ENCODE data around the gene LFNG.

LFNG gene

GRCh38 chr7:2482725-2483451 lies 36.7 kb upstream of the LFNG start:
- no peak for DNase-seq (ENCODE audit: low read depth in 2 of 2, low spot score in 1 of 2)

GRCh38 chr7:2483494-2483893 lies 36.1 kb upstream of the LFNG start:
- no peak for DNase-seq (ENCODE audit: low read depth in 2 of 2, low spot score in 1 of 2)

DNA sequence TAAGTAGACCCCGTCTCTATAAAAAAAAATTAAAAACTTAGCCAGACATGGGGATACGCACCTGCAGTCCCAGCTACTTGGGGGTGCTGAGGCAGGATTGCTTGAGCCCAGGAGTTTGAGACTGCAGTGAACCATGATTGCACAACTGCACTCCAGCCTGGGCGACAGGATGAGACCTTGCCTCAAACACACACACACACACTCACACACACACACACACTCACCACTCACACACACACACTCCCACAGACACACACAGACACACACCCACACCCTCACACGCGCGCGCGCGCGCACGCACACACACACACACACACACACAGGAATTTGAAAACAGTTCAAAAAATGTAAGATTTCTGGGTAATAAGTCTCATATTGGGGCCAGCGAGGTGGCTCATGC lies 34.7 kb upstream of the LFNG start:
- DNase-seq (ENCODE audit: low read depth in 2 of 2, low spot score in 1 of 2): no peak

DNA sequence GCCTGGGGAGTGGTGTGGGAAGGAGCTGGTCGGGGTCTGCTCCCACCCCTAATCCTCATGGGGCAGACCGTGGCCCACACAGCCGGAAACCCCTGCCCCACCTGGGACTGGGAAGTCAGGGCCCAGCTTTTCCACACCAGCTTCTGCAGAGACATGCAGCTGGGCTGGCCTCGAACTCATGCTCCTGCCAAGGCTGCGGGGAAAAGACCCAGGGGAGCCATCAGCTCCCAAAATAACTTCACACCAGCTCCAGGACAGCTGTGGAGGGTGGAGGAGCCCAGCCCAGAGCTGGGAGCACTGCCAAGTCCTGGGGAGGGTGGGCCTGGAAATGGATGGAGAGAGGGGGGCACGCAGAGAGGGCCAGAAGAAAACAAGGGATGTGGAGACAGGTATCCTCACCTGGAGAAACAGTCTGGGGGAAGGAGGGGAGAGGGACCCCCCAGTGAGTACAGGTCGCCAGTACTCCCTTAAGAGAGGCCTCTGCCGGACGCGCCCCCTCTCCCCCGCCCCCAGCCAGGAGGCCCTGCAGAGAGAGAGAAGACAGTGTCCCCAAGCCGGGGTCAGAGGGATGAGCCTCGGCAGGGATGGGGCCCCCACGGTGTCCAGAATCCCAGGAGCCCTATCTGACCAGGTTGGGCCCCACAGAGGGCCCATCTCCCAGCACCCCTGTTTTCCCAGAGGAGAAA lies 31.8 kb upstream of the LFNG start:
- DNase-seq (ENCODE audit: low read depth in 2 of 2, low spot score in 1 of 2): no peak

DNA sequence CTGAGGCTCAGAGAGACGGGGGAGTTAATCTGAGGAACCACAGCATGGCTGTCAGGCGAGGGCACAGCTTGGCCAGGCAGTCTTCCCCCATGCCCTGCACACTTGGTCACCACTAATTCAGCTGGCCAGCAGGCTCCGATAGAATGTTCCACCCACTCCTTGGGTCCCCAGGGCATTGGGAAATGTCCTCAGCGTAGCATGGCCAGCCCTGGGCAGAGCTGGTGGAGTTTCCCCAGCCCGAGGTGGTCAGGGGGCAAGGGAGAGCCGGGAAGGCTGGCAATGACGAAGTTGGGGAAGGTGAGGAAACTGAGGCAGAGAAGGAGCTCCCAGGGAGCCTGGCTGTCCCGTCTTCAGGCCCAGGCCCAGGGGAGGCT lies 31.3 kb upstream of the LFNG start:
- DNase-seq (ENCODE audit: low read depth in 2 of 2, low spot score in 1 of 2): no peak

DNA sequence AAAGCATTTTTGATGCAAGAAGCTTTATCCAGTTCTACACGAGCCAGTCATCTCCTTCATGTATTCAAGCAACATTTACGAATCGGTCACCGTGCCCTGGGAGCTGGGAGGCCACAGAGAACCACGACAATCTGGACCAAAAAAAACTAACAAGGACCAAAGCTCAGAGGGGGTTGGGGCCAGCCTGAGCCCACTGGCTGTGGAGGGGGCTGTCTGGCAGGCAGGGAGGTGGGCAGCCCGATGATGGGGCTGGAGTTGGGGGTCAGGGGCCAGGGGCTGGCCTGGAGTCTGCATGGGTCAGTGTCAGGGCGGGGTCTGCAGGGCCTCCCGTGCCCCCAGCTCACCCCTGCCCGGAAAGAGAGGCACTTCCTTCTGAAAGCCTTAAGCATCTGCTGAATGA lies 30.9 kb upstream of the LFNG start:
- no peak for DNase-seq (ENCODE audit: low read depth in 2 of 2, low spot score in 1 of 2)

GRCh38 chr7:2490181-2490651 lies 29.4 kb upstream of the LFNG start:
- DNase-seq (ENCODE audit: low read depth in 2 of 2, low spot score in 1 of 2): no peak

GRCh38 chr7:2492038-2492437 lies 27.5 kb upstream of the LFNG start:
- no peak for DNase-seq (ENCODE audit: low read depth in 2 of 2, low spot score in 1 of 2)

DNA sequence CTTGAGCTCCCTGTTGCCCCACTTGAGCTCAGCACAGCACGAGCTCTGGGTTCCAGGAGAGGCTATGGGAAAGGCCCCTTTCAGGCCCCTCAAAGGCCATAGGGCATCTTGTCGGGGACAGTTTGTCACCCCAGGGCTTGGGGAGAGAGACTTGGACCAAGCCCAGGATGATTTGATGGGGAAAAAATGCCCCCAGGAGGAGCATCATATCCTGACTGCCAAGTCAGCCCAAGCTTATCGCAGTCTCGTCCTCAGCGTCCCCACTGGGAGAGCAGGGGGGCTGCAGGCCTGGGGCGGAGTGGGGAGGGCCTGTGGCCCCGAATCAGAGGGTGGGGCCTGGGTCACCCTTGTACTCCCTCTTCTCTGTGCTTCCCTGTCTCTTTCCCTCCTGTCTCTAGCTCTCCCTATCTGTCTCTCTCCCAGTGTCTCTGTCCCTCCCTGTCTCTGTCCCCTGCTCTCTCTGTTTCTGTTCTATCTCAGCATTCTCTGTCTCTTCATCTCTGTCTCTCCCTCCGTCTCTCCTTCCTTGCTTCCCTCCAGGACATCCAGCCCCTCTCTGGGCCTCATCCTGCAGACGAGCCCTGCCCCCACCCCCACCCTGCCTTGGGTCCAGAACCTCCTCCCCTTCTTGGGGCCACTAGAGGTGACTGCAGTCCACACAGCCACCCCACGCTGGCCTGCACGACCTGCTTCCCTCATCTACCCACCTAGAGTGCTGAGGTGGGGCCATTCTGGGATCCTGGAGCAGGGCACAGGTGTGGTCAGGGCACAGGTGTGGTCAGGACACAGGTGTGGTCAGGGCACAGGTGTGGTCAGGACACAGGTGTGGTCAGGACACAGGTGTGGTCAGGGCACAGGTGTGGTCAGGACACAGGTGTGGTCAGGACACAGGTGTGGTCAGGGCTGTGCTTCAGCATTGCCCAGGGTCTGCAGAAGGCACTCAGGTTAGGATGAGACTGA lies 26.1 kb upstream of the LFNG start:
- no peak for DNase-seq (ENCODE audit: low read depth in 2 of 2, low spot score in 1 of 2)

DNA sequence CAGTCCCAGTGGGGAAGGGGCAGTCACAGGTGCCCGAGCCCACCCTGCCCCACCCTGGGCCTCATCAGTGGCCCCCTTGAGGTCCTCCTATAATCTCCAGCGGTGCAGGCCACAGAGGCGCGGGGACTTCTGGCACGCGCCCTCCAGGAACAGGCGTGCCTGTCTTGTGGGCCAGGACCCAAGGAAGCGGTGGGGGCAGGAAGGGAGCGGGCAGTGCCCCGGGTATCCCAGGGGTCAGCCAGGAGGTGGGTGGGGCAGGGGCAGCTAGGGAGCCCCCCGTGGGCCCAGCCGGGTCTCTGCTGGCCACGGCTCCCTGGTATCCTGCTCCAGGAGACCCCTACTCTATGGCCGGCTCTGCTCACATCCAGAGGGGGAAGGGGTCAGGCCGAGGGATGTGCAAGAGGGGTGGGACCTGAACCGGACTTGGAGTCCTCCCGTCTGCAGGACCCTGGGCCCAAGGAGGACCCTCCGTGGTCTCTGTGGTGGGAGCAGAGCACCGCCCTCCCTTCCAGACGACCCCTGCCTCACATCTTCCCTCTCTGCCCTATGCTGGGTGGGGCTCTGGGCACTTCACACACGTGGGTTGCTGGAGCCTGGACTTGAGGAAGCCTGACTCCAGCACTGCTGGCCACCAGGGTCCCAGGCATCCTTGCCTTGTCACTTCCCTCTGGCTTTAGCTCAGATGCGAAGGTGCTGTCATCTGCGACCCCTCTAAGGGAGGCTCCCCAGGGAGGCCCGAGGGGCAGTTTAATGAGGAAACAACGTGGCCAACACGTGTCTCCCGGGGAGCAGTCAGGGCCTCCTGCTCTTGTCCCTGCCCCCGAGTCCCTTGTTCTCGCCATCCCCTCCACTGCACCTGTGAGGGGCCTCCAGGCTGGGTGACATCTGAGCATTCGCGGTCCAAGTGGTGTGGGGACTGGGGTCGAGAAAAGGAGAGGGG lies 25.1 kb upstream of the LFNG start:
- DNase-seq (ENCODE audit: low read depth in 2 of 2, low spot score in 1 of 2): no peak

DNA sequence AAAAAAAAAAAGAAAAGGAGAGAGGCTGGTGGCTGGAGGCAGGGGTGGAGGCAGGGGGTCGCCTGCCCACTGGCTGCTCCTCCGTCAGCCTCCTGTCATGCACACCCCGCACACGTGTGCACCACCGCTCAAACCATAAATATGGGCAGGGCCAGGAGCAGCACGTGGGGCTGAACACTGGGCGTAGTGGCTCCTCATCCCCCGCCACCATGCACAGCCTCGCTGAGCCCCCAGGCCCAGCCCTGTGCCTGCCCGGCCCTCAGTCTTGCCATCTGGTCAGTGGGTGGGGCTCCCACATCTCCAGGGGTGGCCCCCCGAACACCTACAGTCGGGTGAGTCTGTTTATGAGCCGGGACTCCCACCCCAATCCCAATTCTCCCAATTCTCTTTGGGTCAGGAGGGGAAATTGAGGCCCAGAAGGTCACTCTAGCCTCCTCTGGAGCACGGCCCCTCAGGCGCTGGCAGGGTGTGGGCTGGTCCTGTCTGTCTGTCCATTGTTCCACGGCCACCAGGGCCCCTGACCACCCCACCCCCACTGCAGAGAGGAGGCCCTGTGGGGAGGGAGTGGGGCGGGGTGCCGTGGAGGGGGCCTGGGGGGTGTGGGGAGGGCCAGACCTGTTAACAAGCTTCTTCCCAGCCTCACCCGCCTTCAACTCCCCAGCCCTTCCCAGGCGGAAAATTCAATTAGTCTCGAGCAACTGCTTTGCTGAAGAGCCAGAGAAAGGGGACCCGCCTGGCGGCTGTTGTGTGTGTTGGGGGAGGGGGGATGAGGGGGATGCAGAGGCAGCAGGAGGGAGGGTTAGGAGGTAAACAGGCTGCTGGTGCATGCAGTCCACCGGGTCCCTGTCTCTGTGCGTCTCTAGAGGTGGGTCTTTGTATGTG lies 23.9 kb upstream of the LFNG start:
- DNase-seq (ENCODE audit: low read depth in 2 of 2, low spot score in 1 of 2): no peak

- no peak for DNase-seq (ENCODE audit: low read depth in 2 of 2, low spot score in 1 of 2)
Observed at GRCh38 chr7:2496375-2496774, 23.2 kb upstream of the LFNG start.

DNA sequence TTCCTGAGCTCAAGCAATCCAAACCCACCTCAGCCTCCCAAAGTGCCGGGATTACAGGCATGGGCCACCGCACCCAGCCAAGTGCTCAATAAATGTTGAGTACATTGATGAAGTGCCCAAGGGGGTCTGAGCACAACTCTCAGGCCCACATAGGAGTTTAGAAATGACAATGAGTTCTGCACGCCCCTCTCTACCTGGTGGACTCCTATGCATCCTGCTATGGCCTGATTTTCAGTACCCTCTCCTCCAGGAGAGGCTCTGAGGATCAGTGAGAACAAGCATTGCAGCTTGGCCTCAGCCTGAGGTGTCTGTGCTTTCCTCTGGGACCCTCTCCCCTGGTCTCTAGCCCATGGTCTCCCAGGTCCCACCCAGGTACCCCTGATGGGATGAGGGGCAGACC lies 22.5 kb upstream of the LFNG start:
- DNase-seq (ENCODE audit: low read depth in 2 of 2, low spot score in 1 of 2): no peak

DNA sequence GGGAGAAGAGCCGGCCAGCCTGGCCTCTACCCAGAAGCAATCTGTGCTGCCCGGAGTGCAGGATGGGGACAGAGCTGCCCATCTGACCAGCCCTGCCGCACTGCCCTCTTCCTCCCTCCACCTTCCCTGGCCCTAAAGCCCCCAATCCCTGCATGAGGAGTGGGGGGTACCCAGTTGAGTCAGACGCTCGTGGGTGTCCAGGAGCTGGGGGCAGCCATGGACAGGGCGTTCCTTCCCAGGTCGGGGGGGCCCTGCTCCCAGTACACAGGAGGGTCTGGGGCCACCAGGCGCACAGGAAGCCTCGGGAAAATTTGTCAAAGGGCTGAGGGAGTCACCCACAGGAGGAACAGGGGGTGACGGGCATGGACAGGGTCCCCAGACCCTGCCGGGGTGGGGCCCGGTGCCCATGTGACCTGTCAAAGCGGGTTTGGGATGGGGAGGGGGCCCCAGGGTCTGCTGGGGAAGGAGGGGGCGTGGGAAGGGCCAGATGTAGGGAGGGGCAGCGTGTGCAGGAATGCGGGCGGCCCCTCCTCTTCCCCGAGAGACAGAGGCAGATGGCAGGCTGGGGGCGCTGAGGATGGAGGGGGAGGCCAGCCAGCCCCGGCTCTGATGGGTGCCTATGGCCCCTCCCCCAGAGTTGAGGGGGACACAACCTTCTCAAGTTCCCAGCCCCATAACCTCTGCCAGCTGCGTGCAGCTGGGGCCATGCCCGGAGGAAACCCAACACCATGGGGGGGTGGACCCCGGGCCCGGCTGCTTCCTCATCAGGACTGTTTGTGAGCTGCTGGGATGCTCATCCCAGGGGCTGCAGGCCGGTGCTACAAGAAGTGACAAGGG lies 21.9 kb upstream of the LFNG start:
- no peak for DNase-seq (ENCODE audit: low read depth in 2 of 2, low spot score in 1 of 2)

- DNase-seq (ENCODE audit: low read depth in 2 of 2, low spot score in 1 of 2): no peak
Observed at GRCh38 chr7:2498708-2499107, 20.9 kb upstream of the LFNG start.

DNA sequence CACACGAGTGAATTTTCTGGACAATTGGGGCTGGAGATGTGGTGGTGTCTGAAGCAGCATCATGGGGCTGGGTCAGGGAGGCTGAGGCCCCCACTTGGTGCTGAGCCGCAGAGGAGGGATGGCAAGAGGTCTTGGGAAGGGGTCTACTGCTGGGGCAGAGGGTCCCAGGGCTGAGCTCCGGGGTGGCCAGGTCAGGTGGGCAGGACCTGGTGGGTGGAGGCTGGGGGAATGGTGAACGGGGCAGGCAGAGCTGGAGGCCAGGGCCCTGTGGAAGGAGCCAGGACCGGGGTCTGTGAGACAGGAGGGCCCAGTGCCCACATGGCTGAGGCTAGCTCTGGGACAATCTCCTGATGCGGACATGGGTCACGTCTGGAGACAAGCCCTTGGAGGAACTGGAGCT lies 20.4 kb upstream of the LFNG start:
- DNase-seq (ENCODE audit: low read depth in 2 of 2, low spot score in 1 of 2): no peak

DNA sequence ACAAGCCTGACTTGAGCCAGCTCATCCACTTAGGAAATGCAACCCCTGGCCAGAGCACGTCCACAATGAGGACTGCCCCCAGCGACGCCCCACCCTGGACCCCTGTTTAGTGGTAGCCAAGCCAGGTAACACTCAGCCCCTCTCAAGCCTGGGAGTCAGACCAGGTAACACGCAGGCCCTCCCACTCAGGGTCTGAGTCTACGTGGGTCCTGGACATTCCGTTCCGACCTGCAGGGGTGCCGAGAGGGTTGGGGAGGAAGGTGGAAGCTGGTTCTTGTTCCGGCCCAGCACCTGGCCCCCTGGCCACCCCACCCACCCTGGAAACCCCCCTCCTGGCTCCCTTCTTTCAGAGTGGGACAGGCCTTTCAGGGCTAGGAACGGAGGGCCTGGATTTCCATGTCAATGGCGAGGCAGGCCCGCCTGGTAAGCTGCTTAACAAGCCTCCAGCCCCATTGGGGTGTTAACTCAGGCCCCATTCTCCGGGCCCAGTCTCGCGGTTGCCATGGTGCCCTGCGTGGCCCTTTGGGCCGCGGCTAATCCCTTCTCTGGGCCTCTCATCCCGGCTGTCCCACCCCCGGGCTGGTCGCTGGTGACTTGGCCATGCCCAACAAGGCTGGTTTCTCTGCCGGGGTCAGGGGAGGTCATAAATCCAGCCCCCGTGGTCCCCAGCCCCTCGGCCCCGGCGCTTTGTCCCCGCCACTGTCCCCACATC lies 19.7 kb upstream of the LFNG start:
- DNase-seq (ENCODE audit: low read depth in 2 of 2, low spot score in 1 of 2): no peak

DNA sequence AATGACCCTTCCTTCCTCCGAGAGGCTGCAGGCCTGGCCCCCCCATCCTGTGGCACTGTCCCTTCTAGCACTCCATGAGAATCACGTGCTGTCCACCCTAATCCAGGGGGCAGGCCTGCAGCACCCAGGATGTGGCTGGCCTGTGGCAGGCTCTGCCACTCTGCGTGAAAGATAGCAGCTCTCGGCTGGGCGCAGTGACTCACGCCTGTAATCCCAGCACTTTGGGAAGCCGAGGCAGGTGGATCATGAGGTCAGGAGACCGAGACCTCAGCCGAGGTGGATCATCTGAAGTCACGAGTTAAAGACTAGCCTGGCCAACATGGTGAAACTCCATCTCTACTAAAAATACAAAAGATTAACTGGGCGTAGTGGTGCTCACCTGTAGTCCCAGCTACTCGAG lies 18.9 kb upstream of the LFNG start:
- no peak for DNase-seq (ENCODE audit: low read depth in 2 of 2, low spot score in 1 of 2)

Data from stimulated activated CD8-positive, alpha-beta memory T cell treated with anti-CD3 and anti-CD28 coated beads, Interleukin-4, amount 100 ng/mL, for 1 hour (primary cell).